SH-SY5Y (cell line): ENCODE data around the gene TAS1R1.
A peak's percentile ranks its signal among the peaks of the same experiment; 100 is the strongest.

ENCODE experiments used
- GATA2 ChIP-seq: IDR thresholded peaks from 2 replicates; pipeline ENCODE4 v1.6.1; 2011; ENCODE audit warnings: mild to moderate bottlenecking, low read depth, low read length
- GATA3 ChIP-seq: IDR thresholded peaks from 2 replicates; pipeline ENCODE4 v1.6.1; 2011; ENCODE audit warnings: low read depth, mild to moderate bottlenecking, low read length, moderate library complexity

Gene TAS1R1

GRCh38 chr1:6512908-6513280 is 42.2 kb upstream of the TAS1R1 start:
- no peak for TF ChIP-seq GATA3
- no peak for TF ChIP-seq GATA2

- TF ChIP-seq GATA2, result no peak
Observed at GRCh38 chr1:6513320-6513801, 41.7 kb upstream of the TAS1R1 start.

DNA sequence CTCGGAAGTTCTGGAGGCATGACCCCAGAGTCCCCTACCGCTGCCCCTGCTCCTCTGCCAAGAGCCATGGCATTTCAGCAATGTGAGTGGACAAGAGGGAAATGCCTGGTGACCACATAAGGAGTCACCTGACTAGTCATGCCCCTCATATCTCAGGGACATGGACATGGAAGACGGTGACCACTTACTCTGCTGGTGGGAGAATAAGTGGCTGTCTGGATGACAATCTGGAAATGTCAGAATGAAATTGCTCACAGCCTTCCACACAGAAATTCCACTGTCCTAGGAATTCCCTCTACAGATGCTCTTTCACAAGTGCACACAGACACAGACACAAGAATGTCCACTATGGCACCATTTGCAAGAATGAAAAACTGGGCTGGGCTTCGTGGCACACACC is 39.3 kb upstream of the TAS1R1 start:
- TF ChIP-seq GATA2, result no peak
- TF ChIP-seq GATA3, result no peak

DNA sequence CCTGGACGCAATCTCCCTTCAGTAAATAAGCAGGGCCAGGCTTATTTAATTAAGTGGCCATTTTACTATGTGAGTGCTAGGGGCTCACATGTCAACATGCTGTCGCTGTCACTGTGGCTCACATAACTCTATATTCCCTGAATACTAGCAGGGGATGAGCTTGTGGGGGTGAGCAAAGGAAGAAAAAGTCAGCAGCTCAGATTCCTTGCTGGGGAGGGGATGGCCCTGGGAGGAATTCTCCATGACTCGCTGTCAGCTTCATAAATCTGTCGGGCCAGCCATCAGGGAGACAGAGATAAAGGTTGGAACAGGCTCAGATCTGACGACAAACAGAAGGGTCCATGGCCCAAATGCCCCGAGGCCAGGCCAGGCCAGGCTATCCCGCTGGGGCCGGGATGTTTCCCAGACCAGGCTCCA is 37.7 kb upstream of the TAS1R1 start:
- peak; percentile 90 for TF ChIP-seq GATA2
- no peak for TF ChIP-seq GATA3

- no peak for TF ChIP-seq GATA3
- no peak for TF ChIP-seq GATA2
Observed at GRCh38 chr1:6519491-6519934, 35.6 kb upstream of the TAS1R1 start.

GRCh38 chr1:6519935-6520671 is 35.0 kb upstream of the TAS1R1 start:
- no peak for TF ChIP-seq GATA3
- no peak for TF ChIP-seq GATA2

DNA sequence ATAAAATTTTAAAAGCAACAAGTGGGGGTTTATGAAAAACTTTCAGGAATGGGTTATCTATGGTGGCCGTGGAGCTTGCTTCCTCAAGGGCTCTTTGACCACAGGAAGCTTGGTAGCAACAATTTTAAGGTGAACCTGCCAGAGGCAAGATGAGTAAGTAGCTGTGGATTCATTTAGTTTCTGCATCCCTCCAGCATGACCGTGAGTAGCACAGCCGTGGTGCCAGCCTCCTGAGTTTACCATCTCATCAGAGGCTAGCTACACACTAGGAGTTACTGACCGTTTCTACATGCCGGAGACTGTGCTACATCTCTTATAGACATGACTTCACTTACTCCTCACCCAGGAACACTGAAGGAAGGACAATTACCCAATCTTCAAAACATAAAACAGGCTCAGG is 33.6 kb upstream of the TAS1R1 start:
- TF ChIP-seq GATA3 (no peak), GATA2 (no peak)

- TF ChIP-seq GATA3 (no peak), GATA2 (no peak)
Observed at GRCh38 chr1:6523566-6523965, 31.5 kb upstream of the TAS1R1 start.

DNA sequence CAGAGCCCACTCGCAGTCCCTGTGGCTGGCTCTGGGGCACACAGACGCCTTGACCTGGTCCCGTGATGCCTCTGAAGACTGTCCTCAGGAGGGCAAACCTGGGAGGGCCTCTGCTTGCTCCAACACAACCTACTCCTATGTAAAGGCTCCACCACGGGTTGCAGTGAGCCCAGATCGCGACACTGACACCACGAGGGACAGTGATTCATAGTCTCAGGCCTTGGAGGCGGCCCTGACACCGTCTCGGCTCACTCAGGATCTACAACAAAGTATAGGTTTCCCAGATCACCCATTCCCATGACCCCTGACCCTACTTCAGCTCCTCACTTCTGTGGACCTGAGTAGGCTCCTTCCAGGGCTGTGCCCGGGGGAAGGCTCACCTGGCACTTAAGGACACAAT is 28.8 kb upstream of the TAS1R1 start:
- TF ChIP-seq GATA2 (no peak), GATA3 (no peak)

GRCh38 chr1:6528492-6528891 is 26.6 kb upstream of the TAS1R1 start:
- TF ChIP-seq GATA2 (no peak), GATA3 (no peak)

- TF ChIP-seq GATA3, result no peak
- TF ChIP-seq GATA2, result no peak
Observed at GRCh38 chr1:6530504-6531160, 24.5 kb upstream of the TAS1R1 start.

GRCh38 chr1:6531996-6532395 is 23.1 kb upstream of the TAS1R1 start:
- TF ChIP-seq GATA2 (no peak), GATA3 (no peak)

DNA sequence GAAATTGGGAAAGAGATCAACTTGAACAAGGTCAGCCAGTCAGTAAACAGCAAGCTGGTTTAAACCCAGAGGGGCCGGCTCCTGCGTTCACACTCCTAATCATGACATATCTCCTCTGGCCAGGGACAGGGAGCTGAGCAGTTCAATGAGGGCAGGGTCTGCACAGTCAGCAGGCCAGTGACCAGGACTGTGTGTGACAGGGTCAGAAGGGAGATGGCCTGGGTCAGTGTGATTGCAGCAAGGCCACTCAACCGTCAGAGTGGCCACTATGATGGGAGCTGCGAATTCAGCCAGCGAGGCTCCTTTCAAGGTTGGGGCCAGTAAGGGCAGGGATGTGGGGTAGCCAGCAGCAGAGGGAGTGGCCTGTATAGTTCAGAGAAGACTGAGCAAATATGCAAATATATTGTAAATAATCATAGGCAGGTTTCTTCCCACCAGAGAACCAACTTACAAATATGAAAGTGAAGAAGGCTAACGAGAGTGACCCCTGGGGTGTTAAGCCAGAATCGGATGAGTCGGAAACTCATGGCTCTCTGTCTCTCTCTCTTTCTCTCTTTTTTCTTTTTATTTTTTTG is 20.8 kb upstream of the TAS1R1 start:
- TF ChIP-seq GATA2, result no peak
- TF ChIP-seq GATA3, result no peak

DNA sequence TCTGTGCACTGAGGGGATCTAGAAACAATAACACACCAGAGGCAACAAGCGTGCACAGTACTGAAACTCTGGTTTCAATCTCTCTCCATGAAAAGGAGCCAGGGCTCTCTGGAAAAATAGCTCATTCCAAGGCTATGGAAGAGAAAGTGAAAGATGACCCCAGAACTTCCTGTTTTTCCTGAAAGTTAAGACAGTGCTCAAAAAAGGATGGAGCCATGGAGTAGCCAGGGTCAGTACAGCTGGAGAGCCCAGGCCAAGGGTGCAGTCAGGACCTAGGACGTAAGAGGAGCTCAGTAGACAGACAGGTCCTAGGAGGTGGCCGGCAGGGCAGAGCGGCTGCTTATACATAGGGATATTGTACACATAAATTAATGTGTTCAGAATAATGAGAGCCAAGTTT is 19.9 kb upstream of the TAS1R1 start:
- TF ChIP-seq GATA3 (no peak), GATA2 (no peak)

DNA sequence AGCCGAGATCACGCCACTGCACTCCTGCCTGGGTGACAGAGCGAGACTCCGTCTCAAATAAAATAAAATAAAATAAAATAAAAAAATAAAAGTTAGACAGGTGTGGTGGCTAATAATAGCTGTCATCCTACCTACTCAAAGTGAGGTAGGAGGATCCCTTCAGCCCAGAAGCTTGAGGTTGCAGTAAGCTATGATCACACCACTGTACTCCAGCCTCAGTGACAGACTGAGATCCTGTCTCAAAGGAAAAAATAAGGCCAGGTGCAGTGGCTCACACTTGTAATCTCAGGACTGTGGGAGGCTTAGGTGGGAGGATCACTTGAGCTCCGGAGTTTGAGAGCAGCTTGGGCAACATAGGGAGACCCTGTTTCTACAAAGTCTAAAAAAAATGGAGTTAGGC is 18.8 kb upstream of the TAS1R1 start:
- TF ChIP-seq GATA3 (no peak), GATA2 (no peak)

DNA sequence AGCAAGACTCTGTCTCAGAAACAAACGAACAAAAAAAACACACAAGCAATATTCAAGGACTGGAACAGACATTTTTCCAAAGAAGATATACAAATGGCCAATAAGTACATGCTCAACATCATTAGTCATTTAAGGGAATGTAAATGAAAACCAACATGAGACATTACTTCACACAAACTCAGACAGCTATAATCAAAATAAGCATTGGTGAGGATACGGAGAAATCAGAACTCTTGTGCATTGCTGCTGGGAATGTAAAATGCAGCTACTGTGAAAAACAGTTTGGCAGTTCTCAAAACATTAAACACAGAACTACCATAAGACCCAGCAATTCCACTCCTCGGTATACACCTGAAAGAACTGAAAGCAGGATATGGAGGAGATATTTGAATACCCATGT is 16.2 kb upstream of the TAS1R1 start:
- TF ChIP-seq GATA3, result no peak
- TF ChIP-seq GATA2, result no peak

- TF ChIP-seq GATA3, result no peak
- TF ChIP-seq GATA2, result no peak
Observed at GRCh38 chr1:6544831-6545230, 10.3 kb upstream of the TAS1R1 start.
